Natural killer cell treated with Interleukin-12 subunit alpha and Interleukin-12 subunit beta and Interleukin-15 and Interleukin-18, amount 100 ng/mL, for 72 hours (primary cell): ENCODE data around the gene IKZF5. TPM values are rescaled to one million over a fixed set of nuclear protein-coding genes. Genes with fewer than 3 reads are reported as not detected.

Experiments
- ATAC-seq, 2 donors: fragments of 150-1000 bp; cut with Tn5 transposase in 1 of 2; sonication (Bioruptor Pico), chemical (Tn5 transposase) in 1 of 2; 2 replicates each; pipeline ENCODE4 v1.10.0; 2021
- DNase-seq: peaks from one replicate; pipeline ENCODE4 v3.0.0; 2022; ENCODE audit warnings: low spot score
- H3K27ac Mint-ChIP-seq, 2 donors: 1 replicate in 1 of 2; 2 replicates in 1 of 2; pipeline ENCODE4 v1.8.0; 2022; ENCODE audit warnings: mixed read lengths in 2 of 2, mild to moderate bottlenecking in 1 of 2, moderate library complexity in 1 of 2
- H3K27me3 Mint-ChIP-seq, 2 donors: 1 replicate in 1 of 2; 2 replicates in 1 of 2; pipeline ENCODE4 v1.8.0; 2022; ENCODE audit warnings: mixed read lengths in 2 of 2
- H3K36me3 Mint-ChIP-seq: one replicate; pipeline ENCODE4 v1.8.0; 2022; ENCODE audit warnings: mixed read lengths
- H3K4me1 Mint-ChIP-seq, 2 donors: 1 replicate in 1 of 2; 2 replicates in 1 of 2; pipeline ENCODE4 v1.8.0; 2022; ENCODE audit warnings: low read depth in 2 of 2, mixed read lengths in 2 of 2, mild to moderate bottlenecking in 1 of 2
- H3K4me3 Mint-ChIP-seq: one replicate; pipeline ENCODE4 v1.8.0; 2022; ENCODE audit warnings: mixed read lengths
- H3K9me3 Mint-ChIP-seq: 2 replicates; pipeline ENCODE4 v1.8.0; 2022; ENCODE audit warnings: mixed read lengths
- total RNA-seq, 2 donors: library from RNA; stranded (reverse); gene quantifications; one replicate each; pipeline ENCODE4 v1.2.3, GENCODE V29; 2022

The IKZF5 gene
- 10 to 100 TPM; 21.4 to 22.1 TPM for total RNA-seq

GRCh38 chr10:123008355-123009104 is at the start of gene IKZF5, which contains the start of gene ACADSB:
Gene IKZF5 (minus strand): TSS chr10:123008795. CDS start chr10:122998625, 10,170 bp downstream.
Gene ACADSB (plus strand): TSS chr10:123009006. CDS start chr10:123009030, 24 bp downstream.
- Mint-ChIP-seq H3K4me3 (peak within 1 kb of the TSS; percentile 99), H3K4me1 (peaks cover 22 to 34% of the 10 kb centered on the region in 2 donors)

GRCh38 chr10:123057968-123058367 is 49.4 kb upstream of the IKZF5 start:
- H3K27me3 Mint-ChIP-seq = peaks cover 5 to 6% of the 10 kb centered on the region in 2 donors
- no peak for DNase-seq

More at GRCh38 chr10:123008355-123009104, at the start of gene IKZF5, which contains the start of gene ACADSB:
- H3K27me3 Mint-ChIP-seq = no peaks in the 10 kb centered on the region
- ATAC-seq (peak; percentile 98 to 99), DNase-seq (peak; percentile 98)
- H3K27ac Mint-ChIP-seq = peak within 1 kb of the TSS; percentile 94 to 96
- H3K9me3 Mint-ChIP-seq = no peaks in the 10 kb centered on the region
- no peaks in the 10 kb centered on the region for H3K36me3 Mint-ChIP-seq

GRCh38 chr10:123045961-123046731 is 37.6 kb upstream of the IKZF5 start:
- H3K4me3 Mint-ChIP-seq = no peak overlapping the region
- DNase-seq = no peak
- no peaks in the 10 kb centered on the region for H3K4me1 Mint-ChIP-seq
- no peaks in the 10 kb centered on the region for H3K36me3 Mint-ChIP-seq
- no peaks in the 10 kb centered on the region for H3K27me3 Mint-ChIP-seq
- ATAC-seq = no peak
- no peaks in the 10 kb centered on the region for H3K9me3 Mint-ChIP-seq
- H3K27ac Mint-ChIP-seq = no peak overlapping the region

More at GRCh38 chr10:123057968-123058367, 49.4 kb upstream of the IKZF5 start:
- ATAC-seq = no peak
- Mint-ChIP-seq H3K36me3 (no peaks in the 10 kb centered on the region), H3K27ac (no peak overlapping the region), H3K9me3 (no peaks in the 10 kb centered on the region), H3K4me1 (no peaks in the 10 kb centered on the region), H3K4me3 (no peak overlapping the region)

- no peaks in the 10 kb centered on the region for H3K36me3 Mint-ChIP-seq
- H3K27ac Mint-ChIP-seq = no peak overlapping the region
- H3K9me3 Mint-ChIP-seq = no peaks in the 10 kb centered on the region
- DNase-seq = no peak
- no peak for ATAC-seq
- H3K27me3 Mint-ChIP-seq = no peaks in the 10 kb centered on the region
- peaks cover 2% of the 10 kb centered on the region in 2 donors for H3K4me1 Mint-ChIP-seq
- no peak overlapping the region for H3K4me3 Mint-ChIP-seq
Measured at GRCh38 chr10:123044391-123044790, 35.8 kb upstream of the IKZF5 start.

GRCh38 chr10:123043409-123043925 is 34.9 kb upstream of the IKZF5 start:
- Mint-ChIP-seq H3K27me3 (no peaks in the 10 kb centered on the region), H3K27ac (no peak overlapping the region), H3K4me1 (peaks cover 10 to 11% of the 10 kb centered on the region in 2 donors), H3K36me3 (no peaks in the 10 kb centered on the region), H3K9me3 (no peaks in the 10 kb centered on the region), H3K4me3 (no peak overlapping the region)
- DNase-seq = no peak
- ATAC-seq = peak in 1 of 2 donors; percentile 49

GRCh38 chr10:123042708-123043408 is 34.3 kb upstream of the IKZF5 start:
- ATAC-seq = no peak
- H3K36me3 Mint-ChIP-seq = no peaks in the 10 kb centered on the region
- H3K4me3 Mint-ChIP-seq = no peak overlapping the region
- H3K27ac Mint-ChIP-seq = no peak overlapping the region
- no peaks in the 10 kb centered on the region for H3K9me3 Mint-ChIP-seq
- no peak for DNase-seq
- no peaks in the 10 kb centered on the region for H3K27me3 Mint-ChIP-seq
- H3K4me1 Mint-ChIP-seq = peaks cover 10 to 11% of the 10 kb centered on the region in 2 donors

- Mint-ChIP-seq H3K4me3 (peak overlapping the region; percentile 28), H3K27me3 (no peaks in the 10 kb centered on the region), H3K9me3 (no peaks in the 10 kb centered on the region), H3K36me3 (no peaks in the 10 kb centered on the region), H3K27ac (peak overlapping the region in 1 of 2 donors; percentile 48), H3K4me1 (peaks cover 10 to 11% of the 10 kb centered on the region in 2 donors)
- no peak for ATAC-seq
- no peak for DNase-seq
Measured at GRCh38 chr10:123039632-123039930, 31.0 kb upstream of the IKZF5 start.

GRCh38 chr10:123038782-123039631 is 30.4 kb upstream of the IKZF5 start:
- DNase-seq = no peak
- H3K27me3 Mint-ChIP-seq = no peaks in the 10 kb centered on the region
- H3K4me1 Mint-ChIP-seq = peaks cover 10 to 11% of the 10 kb centered on the region in 2 donors
- H3K36me3 Mint-ChIP-seq = no peaks in the 10 kb centered on the region
- peak; percentile 60 to 66 for ATAC-seq
- peak overlapping the region in 1 of 2 donors; percentile 48 for H3K27ac Mint-ChIP-seq
- H3K4me3 Mint-ChIP-seq = peak overlapping the region; percentile 28
- no peaks in the 10 kb centered on the region for H3K9me3 Mint-ChIP-seq

- Mint-ChIP-seq H3K4me1 (peaks cover 11 to 13% of the 10 kb centered on the region in 2 donors), H3K27me3 (no peaks in the 10 kb centered on the region), H3K9me3 (no peaks in the 10 kb centered on the region), H3K4me3 (no peak overlapping the region), H3K27ac (no peak overlapping the region), H3K36me3 (no peaks in the 10 kb centered on the region)
- ATAC-seq (no peak), DNase-seq (no peak)
Measured at GRCh38 chr10:123035467-123036086, 27.0 kb upstream of the IKZF5 start.

GRCh38 chr10:123034332-123034731 is 25.7 kb upstream of the IKZF5 start:
- DNase-seq (no peak), ATAC-seq (no peak)
- H3K4me3 Mint-ChIP-seq = no peak overlapping the region
- no peaks in the 10 kb centered on the region for H3K9me3 Mint-ChIP-seq
- no peak overlapping the region for H3K27ac Mint-ChIP-seq
- no peaks in the 10 kb centered on the region for H3K27me3 Mint-ChIP-seq
- peaks cover 8 to 11% of the 10 kb centered on the region in 2 donors for H3K4me1 Mint-ChIP-seq
- no peaks in the 10 kb centered on the region for H3K36me3 Mint-ChIP-seq

GRCh38 chr10:123031124-123031523 is 22.5 kb upstream of the IKZF5 start:
- DNase-seq = no peak
- no peak for ATAC-seq
- no peak overlapping the region for H3K27ac Mint-ChIP-seq
- peaks cover 0 to 3% of the 10 kb centered on the region in 2 donors for H3K4me1 Mint-ChIP-seq
- H3K4me3 Mint-ChIP-seq = no peak overlapping the region
- H3K9me3 Mint-ChIP-seq = no peaks in the 10 kb centered on the region
- H3K27me3 Mint-ChIP-seq = no peaks in the 10 kb centered on the region
- H3K36me3 Mint-ChIP-seq = no peaks in the 10 kb centered on the region

- DNase-seq = no peak
- H3K27ac Mint-ChIP-seq = no peak overlapping the region
- H3K4me1 Mint-ChIP-seq = peaks cover 0 to 7% of the 10 kb centered on the region in 2 donors
- no peaks in the 10 kb centered on the region for H3K9me3 Mint-ChIP-seq
- H3K27me3 Mint-ChIP-seq = no peaks in the 10 kb centered on the region
- no peak for ATAC-seq
- H3K36me3 Mint-ChIP-seq = no peaks in the 10 kb centered on the region
- H3K4me3 Mint-ChIP-seq = no peak overlapping the region
Measured at GRCh38 chr10:123027861-123028260, 19.3 kb upstream of the IKZF5 start.
